ENCODE measurements around the gene SIAE. TPM values are rescaled to one million over a fixed set of nuclear protein-coding genes. Genes with fewer than 3 reads are reported as not detected.

SIAE gene
- total and polyA plus RNA-seq, 7 donors, result 9.1 to 21.8 (median 15.7) TPM

DNA sequence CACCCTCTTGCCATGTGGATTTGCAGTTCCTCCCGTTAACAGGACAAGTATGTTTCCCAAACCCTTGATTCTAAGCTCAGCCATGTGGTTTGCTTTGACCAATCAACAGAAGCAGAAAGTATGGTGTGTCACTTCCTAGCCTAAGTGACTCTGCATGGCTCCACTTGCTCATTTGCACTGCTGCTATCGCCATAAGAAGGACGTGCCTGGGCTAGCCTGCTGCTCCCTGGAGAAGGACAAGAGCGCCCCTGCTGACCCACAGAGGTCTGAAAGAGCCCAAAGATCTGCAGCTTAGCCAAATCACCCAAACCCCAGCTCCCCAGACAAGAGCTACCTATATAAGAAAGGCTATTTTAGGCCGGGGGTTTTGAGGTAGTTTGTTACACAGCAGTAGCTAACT is 32.9 kb downstream of the SIAE start:
- Histone ChIP-seq H3K9me3 (no peaks in the 10 kb centered on the region), H3K27me3 (ENCODE audit: insufficient read depth in 3 of 3, low read length in 2 of 3) (no peaks in the 10 kb centered on the region), H3K36me3 (ENCODE audit: insufficient read depth in 1 of 2, low read depth in 1 of 2) (peaks cover 7 to 50% of the 10 kb centered on the region in 2 donors), H3K4me1 (no peaks in the 10 kb centered on the region), H3K27ac (no peak overlapping the region), H3K4me3 (no peak overlapping the region)
- intact Hi-C loops (cut with DNase I), result loop anchor here in 1 of 2 donors (5.0 kb wide), 1 partner anchor 197 kb away; no protein-coding TSS in a partner anchor
- WGBS, 3 donors, result 82 to 86% (median 82%) methylated on average over 5 of the region's 5 CpGs
- no peak for DNase-seq
- TF ChIP-seq, protein P1, sequence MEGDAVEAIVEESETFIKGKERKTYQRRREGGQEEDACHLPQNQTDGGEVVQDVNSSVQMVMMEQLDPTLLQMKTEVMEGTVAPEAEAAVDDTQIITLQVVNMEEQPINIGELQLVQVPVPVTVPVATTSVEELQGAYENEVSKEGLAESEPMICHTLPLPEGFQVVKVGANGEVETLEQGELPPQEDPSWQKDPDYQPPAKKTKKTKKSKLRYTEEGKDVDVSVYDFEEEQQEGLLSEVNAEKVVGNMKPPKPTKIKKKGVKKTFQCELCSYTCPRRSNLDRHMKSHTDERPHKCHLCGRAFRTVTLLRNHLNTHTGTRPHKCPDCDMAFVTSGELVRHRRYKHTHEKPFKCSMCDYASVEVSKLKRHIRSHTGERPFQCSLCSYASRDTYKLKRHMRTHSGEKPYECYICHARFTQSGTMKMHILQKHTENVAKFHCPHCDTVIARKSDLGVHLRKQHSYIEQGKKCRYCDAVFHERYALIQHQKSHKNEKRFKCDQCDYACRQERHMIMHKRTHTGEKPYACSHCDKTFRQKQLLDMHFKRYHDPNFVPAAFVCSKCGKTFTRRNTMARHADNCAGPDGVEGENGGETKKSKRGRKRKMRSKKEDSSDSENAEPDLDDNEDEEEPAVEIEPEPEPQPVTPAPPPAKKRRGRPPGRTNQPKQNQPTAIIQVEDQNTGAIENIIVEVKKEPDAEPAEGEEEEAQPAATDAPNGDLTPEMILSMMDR (IDR thresholded peaks at IDR 0.05), result no peak
- no peak for ATAC-seq

GRCh38 chr11:124639186-124639585 is 34.4 kb downstream of the SIAE start:
- DNase-seq (no peak), ATAC-seq (no peak)
- Histone ChIP-seq H3K4me3 (no peak overlapping the region), H3K9me3 (no peaks in the 10 kb centered on the region), H3K36me3 (ENCODE audit: insufficient read depth in 1 of 2, low read depth in 1 of 2) (peaks cover 7 to 63% of the 10 kb centered on the region in 2 donors), H3K27me3 (ENCODE audit: insufficient read depth in 3 of 3, low read length in 2 of 3) (no peaks in the 10 kb centered on the region), H3K27ac (no peak overlapping the region), H3K4me1 (no peaks in the 10 kb centered on the region)
- TF ChIP-seq, protein P1 (IDR thresholded peaks at IDR 0.05), result no peak
- WGBS, 3 donors, result 61 to 75% (median 69%) methylated on average over 1 of the region's 1 CpG
- intact Hi-C loops (cut with DNase I), result no loop called here

- intact Hi-C loops (cut with DNase I), result no loop called here
- TF ChIP-seq, protein P1 (IDR thresholded peaks at IDR 0.05), result no peak
- Histone ChIP-seq H3K27ac (no peak overlapping the region), H3K27me3 (ENCODE audit: insufficient read depth in 3 of 3, low read length in 2 of 3) (no peaks in the 10 kb centered on the region), H3K9me3 (no peaks in the 10 kb centered on the region), H3K36me3 (ENCODE audit: insufficient read depth in 1 of 2, low read depth in 1 of 2) (peaks cover 7 to 70% of the 10 kb centered on the region in 2 donors), H3K4me3 (no peak overlapping the region), H3K4me1 (no peaks in the 10 kb centered on the region)
- ATAC-seq (no peak), DNase-seq (no peak)
- WGBS, 3 donors, result 90 to 96% (median 94%) methylated on average over 3 of the region's 3 CpGs
Measured at GRCh38 chr11:124638500-124638899, 35.0 kb downstream of the SIAE start.

DNA sequence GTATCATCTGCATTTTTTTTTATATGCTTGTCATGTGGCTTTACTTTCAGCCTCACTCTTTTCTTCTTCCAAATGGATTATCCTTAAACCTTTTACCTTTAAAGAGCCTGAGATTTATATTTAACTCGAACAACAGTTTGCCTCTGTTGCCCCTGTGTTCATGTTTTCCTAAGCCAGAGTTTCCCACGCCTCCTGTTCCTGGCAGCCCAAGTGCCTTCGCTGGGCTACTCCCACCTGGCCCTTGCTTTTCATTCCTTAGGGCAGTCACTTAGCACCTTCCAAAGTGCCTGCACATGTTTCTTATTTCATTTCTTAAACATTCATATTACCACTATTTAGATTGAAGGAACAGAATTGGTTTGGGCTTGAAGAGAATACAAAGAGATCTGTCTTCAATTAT is 37.6 kb downstream of the SIAE start:
- Histone ChIP-seq H3K27me3 (ENCODE audit: insufficient read depth in 3 of 3, low read length in 2 of 3) (no peaks in the 10 kb centered on the region), H3K27ac (no peak overlapping the region), H3K4me3 (no peak overlapping the region), H3K4me1 (no peaks in the 10 kb centered on the region), H3K36me3 (ENCODE audit: insufficient read depth in 1 of 2, low read depth in 1 of 2) (peaks cover 15 to 91% of the 10 kb centered on the region in 2 donors), H3K9me3 (no peaks in the 10 kb centered on the region)
- ATAC-seq (no peak), DNase-seq (no peak)
- intact Hi-C loops (cut with DNase I), result no loop called here
- 70 to 82% (median 72%) methylated on average over 3 of the region's 3 CpGs for WGBS, 3 donors
- TF ChIP-seq, protein P1 (IDR thresholded peaks at IDR 0.05), result no peak

GRCh38 chr11:124633355-124633754 is 40.2 kb downstream of the SIAE start:
- ATAC-seq (no peak), DNase-seq (no peak)
- TF ChIP-seq, protein P1 (IDR thresholded peaks at IDR 0.05), result no peak
- H3K4me3 ChIP-seq, result no peak overlapping the region
- intact Hi-C loops (cut with DNase I), result no loop called here
- H3K4me1 ChIP-seq, result no peaks in the 10 kb centered on the region
- no peaks in the 10 kb centered on the region for H3K9me3 ChIP-seq
- no peak overlapping the region for H3K27ac ChIP-seq
- peaks cover 21 to 98% of the 10 kb centered on the region in 2 donors for H3K36me3 ChIP-seq (ENCODE audit: insufficient read depth in 1 of 2, low read depth in 1 of 2)
- 90 to 97% (median 95%) methylated on average over 1 of the region's 1 CpG for WGBS, 3 donors
- no peaks in the 10 kb centered on the region for H3K27me3 ChIP-seq (ENCODE audit: insufficient read depth in 3 of 3, low read length in 2 of 3)
